Measurements from ENCODE around the gene BATF. TPM values are rescaled to one million over a fixed set of nuclear protein-coding genes. Genes with fewer than 3 reads are reported as not detected.

The BATF gene
- total and polyA plus RNA-seq, 5 donors: 0.53 to 3.0 (median 0.72) TPM; not detected in 1

Other genes with a start within 250 kb of the BATF start
- gene FOS, start 243.6 kb upstream of the BATF start, total RNA-seq: 100 to 1,000 TPM in 1 of 4 donors, 10 to 100 TPM in 3; 15.7 to 244 (median 46.3) TPM
- 144 TPM for gene FOS, start 243.6 kb upstream of the BATF start, polyA plus RNA-seq
- 10 to 100 TPM; 28.3 to 42.2 (median 39.4) TPM for gene JDP2, start 94.4 kb upstream of the BATF start, total RNA-seq
- 39.2 TPM for gene JDP2, start 94.4 kb upstream of the BATF start, polyA plus RNA-seq
- gene FLVCR2, start 56.2 kb downstream of the BATF start, total RNA-seq: 1 to 10 TPM; 4.1 to 8.1 (median 6.3) TPM
- gene FLVCR2, start 56.2 kb downstream of the BATF start, polyA plus RNA-seq: 1.3 TPM
- 10 to 100 TPM in 2 of 4 donors, 1 to 10 TPM in 2; 9.6 to 10.9 (median 10.2) TPM for gene ERG28, start 138.4 kb downstream of the BATF start, total RNA-seq
- gene ERG28, start 138.4 kb downstream of the BATF start, polyA plus RNA-seq: 15.0 TPM
- gene TTLL5, start 138.8 kb downstream of the BATF start, total RNA-seq: 10 to 100 TPM; 18.3 to 22.2 (median 21.1) TPM
- 8.0 TPM for gene TTLL5, start 138.8 kb downstream of the BATF start, polyA plus RNA-seq